ENCODE data around the gene PTH1R.

PTH1R gene

DNA sequence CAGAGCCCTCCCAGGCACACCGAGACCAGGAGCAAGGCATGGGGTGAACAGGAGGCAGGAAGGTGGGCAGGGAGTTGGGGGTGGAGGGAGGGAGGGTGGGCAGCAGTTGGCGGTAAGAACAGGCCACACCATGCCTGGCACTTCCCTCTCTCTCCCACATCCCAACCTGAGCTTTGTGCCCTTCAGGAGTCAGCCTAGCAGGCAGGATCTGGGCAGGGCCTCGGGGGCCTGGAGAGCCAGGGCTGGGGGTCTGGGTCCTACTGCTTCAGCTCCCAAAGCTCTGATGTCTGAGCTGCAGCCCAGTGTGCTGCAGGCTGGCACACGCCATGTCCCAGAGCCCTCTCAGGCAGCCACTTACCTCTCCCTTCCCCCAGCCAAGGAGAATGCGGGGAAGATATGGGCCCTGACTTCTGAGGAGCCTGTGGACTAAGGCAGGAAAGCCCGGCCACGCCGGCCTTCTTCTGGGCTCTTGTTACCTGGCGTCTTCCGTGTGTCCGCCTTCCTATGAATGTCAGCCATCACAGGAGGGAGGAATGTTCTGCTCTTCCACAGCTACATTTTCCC lies 11.4 kb upstream of the PTH1R start:
- Mint-ChIP-seq H3K27ac (no peak overlapping the region), H3K9me3 (ENCODE audit: low read depth) (no peaks in the 10 kb centered on the region), H3K27me3 (peaks cover 2% of the 10 kb centered on the region), H3K4me3 (no peak overlapping the region), H3K4me1 (ENCODE audit: low read depth) (no peaks in the 10 kb centered on the region), H3K36me3 (no peaks in the 10 kb centered on the region)

DNA sequence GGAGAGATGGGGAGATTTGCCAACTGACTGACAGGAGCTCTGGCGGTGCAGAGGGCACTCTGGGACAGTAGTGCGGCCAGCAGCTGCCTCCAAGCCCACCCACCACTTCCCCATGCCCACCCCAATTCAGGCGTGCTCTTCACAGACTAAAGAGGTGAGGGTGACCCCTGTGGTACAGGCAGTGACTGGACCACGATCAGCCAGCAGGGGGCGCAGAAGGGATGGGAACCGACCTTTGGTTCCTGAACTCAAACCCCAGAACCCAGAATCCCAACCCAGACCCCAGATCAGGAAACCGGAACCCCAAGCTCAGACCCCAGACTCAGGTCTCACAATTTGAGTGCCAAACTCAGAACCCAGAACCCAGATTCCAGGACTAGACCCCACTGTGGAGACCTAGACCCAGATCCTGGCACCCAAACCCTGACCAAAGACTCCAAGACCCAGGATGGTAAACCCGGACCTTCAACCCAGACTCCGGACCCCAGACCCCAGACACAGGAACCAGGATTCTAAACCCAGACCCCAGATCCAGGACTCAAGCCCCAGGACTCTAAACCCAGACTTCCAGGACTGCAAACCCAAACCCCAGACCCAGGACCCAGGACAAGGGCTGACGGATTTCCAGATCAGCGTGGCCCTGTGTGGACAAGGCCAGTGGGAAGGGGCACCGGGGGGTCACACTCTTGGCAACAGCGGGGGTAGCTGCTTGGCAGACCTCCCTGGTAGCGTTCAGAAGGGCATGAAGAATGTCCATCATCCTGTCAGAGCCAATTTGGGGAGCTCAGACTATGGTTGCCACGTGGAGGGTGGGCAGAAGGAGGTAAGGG lies 10.6 kb upstream of the PTH1R start:
- Mint-ChIP-seq H3K27ac (no peak overlapping the region), H3K4me1 (ENCODE audit: low read depth) (no peaks in the 10 kb centered on the region), H3K9me3 (ENCODE audit: low read depth) (no peaks in the 10 kb centered on the region), H3K27me3 (peaks cover 2% of the 10 kb centered on the region), H3K4me3 (no peak overlapping the region), H3K36me3 (no peaks in the 10 kb centered on the region)

DNA sequence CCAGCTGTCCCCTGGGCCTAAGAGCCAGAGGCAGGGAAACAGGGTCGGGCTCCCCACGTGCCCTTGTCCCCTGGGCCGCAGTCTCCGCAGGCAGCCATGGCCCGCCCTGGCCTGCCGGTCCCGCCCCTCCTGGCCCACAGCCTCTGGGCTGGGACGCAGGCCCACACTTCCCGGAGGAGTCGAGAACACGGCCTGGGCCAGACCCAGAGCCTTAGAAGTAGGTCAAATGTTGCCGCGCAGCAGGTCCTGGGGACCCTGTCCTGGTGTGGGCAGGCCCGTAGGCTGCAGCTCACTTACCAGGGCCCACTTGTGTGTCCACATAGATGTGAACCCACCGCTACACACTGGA lies 10.0 kb upstream of the PTH1R start:
- H3K27me3 Mint-ChIP-seq, result peaks cover 2% of the 10 kb centered on the region
- H3K4me1 Mint-ChIP-seq (ENCODE audit: low read depth), result no peaks in the 10 kb centered on the region
- no peaks in the 10 kb centered on the region for H3K36me3 Mint-ChIP-seq
- H3K9me3 Mint-ChIP-seq (ENCODE audit: low read depth), result no peaks in the 10 kb centered on the region
- no peak overlapping the region for H3K4me3 Mint-ChIP-seq
- H3K27ac Mint-ChIP-seq, result no peak overlapping the region

DNA sequence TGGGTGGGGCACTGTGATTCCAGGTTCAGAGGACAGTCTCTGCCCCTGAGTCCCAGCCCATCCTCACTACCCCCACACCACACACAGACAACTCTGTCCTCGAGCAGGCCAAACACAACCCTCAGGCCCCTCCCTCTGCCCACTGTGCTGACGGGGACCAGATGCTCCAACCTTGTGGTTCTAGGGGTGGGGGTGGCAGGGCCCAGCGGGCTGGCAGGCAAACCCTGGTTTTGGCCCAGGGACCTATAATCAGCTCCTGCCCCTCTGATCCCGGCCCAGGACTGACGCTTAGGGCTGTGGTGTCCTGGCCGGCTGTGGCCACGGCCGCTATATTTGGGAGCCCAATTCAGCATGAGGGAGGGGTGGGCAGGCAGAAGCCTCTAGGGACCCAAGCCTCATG lies 9.2 kb upstream of the PTH1R start:
- Mint-ChIP-seq H3K27ac (no peak overlapping the region), H3K27me3 (peaks cover 2% of the 10 kb centered on the region), H3K4me1 (ENCODE audit: low read depth) (peaks cover 3% of the 10 kb centered on the region), H3K9me3 (ENCODE audit: low read depth) (no peaks in the 10 kb centered on the region), H3K36me3 (no peaks in the 10 kb centered on the region), H3K4me3 (no peak overlapping the region)

DNA sequence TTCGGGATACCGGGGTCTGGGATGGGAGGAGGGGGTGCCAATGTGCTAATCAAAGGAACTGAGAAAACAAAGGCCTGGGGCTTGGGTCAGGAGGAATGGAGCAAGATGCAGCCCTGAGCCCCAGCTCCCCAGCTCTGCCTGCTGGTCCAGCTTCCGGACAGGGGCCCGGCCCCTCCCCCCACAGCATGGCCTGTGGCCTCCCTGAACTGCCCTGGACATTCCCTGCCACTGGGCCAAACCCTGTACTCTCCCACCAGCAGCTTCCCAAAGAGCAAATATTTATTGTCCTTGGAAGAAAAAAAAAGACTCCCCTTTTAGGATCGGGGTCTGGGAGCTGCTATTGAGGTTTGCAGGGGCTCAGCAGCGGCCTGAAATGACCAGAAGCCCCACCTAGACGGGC lies 8.6 kb upstream of the PTH1R start:
- Mint-ChIP-seq H3K4me3 (no peak overlapping the region), H3K27me3 (peaks cover 2% of the 10 kb centered on the region), H3K36me3 (no peaks in the 10 kb centered on the region), H3K27ac (no peak overlapping the region), H3K4me1 (ENCODE audit: low read depth) (peaks cover 7% of the 10 kb centered on the region), H3K9me3 (ENCODE audit: low read depth) (no peaks in the 10 kb centered on the region)

DNA sequence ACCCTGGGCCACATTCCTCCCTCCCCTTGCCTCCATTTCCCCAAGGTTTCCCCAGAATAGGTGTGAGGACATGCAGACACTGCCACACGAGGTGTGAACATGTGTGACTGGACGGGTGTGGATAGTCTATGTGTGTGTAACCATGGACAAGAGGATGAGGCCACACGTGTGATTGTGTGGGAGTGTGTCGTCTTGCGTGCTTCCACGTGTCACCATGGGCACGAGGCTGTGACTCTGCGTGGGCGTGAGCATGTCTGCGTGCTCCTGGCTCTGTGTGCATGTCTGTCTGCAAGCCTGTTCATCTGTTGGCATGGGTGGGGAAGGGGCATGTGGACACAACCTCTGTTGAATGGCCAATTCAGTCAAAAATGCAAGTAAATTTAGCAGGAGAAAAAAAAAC lies 8.1 kb upstream of the PTH1R start:
- Mint-ChIP-seq H3K27ac (no peak overlapping the region), H3K4me3 (no peak overlapping the region), H3K36me3 (no peaks in the 10 kb centered on the region), H3K9me3 (ENCODE audit: low read depth) (no peaks in the 10 kb centered on the region), H3K27me3 (peaks cover 2% of the 10 kb centered on the region), H3K4me1 (ENCODE audit: low read depth) (peaks cover 10% of the 10 kb centered on the region)

DNA sequence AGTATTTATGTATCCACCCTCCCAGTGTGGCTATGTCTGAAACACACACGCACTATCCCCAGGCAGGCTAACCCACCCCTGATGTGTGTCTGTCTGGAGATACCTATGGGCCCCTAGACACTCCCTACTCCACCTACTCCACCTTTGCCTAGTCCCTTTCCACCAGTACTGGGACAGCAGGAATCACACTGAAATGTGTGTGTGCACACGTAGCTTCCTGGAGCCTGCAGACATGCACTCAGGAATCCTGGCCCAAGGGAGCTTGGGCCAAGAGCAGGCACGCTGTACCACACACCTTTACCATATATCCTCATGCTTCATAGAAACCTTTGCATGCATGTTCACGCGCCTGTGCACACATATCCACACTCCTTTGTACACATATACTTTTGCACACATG lies 6.9 kb upstream of the PTH1R start:
- H3K4me3 Mint-ChIP-seq, result no peak overlapping the region
- peaks cover 2% of the 10 kb centered on the region for H3K27me3 Mint-ChIP-seq
- no peak overlapping the region for H3K27ac Mint-ChIP-seq
- peaks cover 11% of the 10 kb centered on the region for H3K4me1 Mint-ChIP-seq (ENCODE audit: low read depth)
- H3K36me3 Mint-ChIP-seq, result no peaks in the 10 kb centered on the region
- H3K9me3 Mint-ChIP-seq (ENCODE audit: low read depth), result no peaks in the 10 kb centered on the region

DNA sequence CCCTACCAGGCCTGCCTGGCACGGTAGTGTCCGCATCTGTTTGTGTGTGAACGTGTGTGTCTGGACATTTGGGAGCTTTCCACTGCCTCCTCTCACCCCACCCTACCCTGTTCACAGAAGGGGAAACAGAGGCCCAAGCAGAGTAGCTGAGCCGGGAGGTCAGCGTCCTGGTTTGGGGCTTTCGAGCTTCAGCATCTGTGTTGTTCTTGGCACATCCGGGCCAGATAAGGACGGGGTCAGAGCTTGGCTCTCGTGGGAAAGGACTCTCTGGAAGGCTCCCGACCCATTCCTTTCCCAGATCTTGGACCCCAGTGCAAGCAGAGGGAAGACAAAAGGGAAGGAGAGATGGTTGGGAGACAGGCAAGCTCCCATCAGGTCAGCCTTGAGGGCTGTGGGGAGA lies 6.3 kb upstream of the PTH1R start:
- Mint-ChIP-seq H3K27me3 (peaks cover 2% of the 10 kb centered on the region), H3K36me3 (no peaks in the 10 kb centered on the region), H3K9me3 (ENCODE audit: low read depth) (no peaks in the 10 kb centered on the region), H3K27ac (no peak overlapping the region), H3K4me1 (ENCODE audit: low read depth) (peaks cover 11% of the 10 kb centered on the region), H3K4me3 (no peak overlapping the region)

DNA sequence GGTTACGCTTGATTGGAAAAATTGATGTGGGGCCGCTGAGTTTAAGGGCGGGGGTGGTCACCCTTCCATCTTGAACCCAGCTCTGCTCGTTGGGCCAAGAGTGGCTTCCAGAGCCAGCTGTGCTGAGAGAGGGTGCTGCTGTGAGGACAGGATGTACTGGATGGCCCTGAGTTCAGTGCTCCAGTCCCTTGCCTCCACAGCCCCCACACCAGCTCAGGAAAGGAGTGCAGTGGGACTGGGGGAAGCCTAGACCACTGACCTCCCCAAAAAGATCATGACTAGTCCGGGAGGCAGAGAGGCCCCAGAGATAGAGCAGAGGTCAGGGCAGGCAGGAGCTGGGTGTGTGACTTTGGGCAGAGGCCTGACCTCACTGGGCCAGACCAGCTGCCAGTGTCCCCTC lies 4.0 kb upstream of the PTH1R start:
- H3K36me3 Mint-ChIP-seq, result no peaks in the 10 kb centered on the region

DNA sequence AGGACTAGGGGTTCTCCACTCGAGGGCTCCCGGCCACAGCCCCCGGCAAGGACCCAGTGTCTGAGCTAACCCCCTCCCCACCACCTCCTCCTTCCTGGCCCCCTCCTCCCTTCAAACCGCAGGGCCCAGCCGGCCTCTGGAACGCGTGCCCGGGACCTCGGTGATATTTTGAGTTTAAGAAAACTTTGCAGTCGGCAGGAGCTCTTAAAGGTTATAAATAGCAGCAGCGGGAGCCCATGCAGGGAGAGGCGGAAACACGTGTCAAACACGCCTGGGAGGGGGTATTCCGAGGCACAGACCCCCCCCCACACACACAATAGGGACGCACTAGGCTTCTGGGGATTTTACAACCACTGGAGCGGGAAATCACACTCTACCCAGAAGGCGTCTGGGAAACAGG lies 3.1 kb upstream of the PTH1R start:
- H3K27ac Mint-ChIP-seq, result no peak overlapping the region
- peaks cover 5% of the 10 kb centered on the region for H3K27me3 Mint-ChIP-seq
- H3K4me3 Mint-ChIP-seq, result no peak overlapping the region
- H3K4me1 Mint-ChIP-seq (ENCODE audit: low read depth), result peaks cover 11% of the 10 kb centered on the region
- no peaks in the 10 kb centered on the region for H3K36me3 Mint-ChIP-seq
- H3K9me3 Mint-ChIP-seq (ENCODE audit: low read depth), result no peaks in the 10 kb centered on the region

More for the DNA sequence above, 4.0 kb upstream of the PTH1R start:
- no peak overlapping the region for H3K27ac Mint-ChIP-seq
- H3K4me3 Mint-ChIP-seq, result no peak overlapping the region
- peaks cover 2% of the 10 kb centered on the region for H3K27me3 Mint-ChIP-seq
- H3K4me1 Mint-ChIP-seq (ENCODE audit: low read depth), result peaks cover 11% of the 10 kb centered on the region
- no peaks in the 10 kb centered on the region for H3K9me3 Mint-ChIP-seq (ENCODE audit: low read depth)

DNA sequence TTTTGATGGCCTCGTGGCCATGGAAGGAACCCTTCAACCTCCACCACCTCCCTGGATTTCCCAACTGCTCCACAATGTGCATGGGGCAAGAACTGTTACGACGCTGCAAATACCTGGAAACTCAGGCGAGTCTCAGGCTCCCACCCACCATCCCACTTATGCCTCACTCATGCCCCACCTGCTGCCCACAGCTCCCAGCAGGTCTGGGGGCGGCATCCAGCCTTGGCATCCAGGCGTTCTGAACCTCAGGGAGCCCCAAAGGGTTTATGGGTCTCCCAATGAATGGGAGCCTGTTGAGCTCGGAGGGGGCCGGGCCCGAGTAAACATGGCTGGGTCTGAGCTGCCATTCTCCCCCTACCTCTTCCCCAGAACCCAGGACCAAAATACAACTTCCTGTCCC lies 2.0 kb upstream of the PTH1R start:
- peaks cover 15% of the 10 kb centered on the region for H3K4me1 Mint-ChIP-seq (ENCODE audit: low read depth)
- H3K9me3 Mint-ChIP-seq (ENCODE audit: low read depth), result no peaks in the 10 kb centered on the region
- H3K27me3 Mint-ChIP-seq, result peaks cover 15% of the 10 kb centered on the region
- H3K36me3 Mint-ChIP-seq, result peaks cover 3% of the 10 kb centered on the region
- no peak overlapping the region for H3K4me3 Mint-ChIP-seq
- H3K27ac Mint-ChIP-seq, result no peak overlapping the region

DNA sequence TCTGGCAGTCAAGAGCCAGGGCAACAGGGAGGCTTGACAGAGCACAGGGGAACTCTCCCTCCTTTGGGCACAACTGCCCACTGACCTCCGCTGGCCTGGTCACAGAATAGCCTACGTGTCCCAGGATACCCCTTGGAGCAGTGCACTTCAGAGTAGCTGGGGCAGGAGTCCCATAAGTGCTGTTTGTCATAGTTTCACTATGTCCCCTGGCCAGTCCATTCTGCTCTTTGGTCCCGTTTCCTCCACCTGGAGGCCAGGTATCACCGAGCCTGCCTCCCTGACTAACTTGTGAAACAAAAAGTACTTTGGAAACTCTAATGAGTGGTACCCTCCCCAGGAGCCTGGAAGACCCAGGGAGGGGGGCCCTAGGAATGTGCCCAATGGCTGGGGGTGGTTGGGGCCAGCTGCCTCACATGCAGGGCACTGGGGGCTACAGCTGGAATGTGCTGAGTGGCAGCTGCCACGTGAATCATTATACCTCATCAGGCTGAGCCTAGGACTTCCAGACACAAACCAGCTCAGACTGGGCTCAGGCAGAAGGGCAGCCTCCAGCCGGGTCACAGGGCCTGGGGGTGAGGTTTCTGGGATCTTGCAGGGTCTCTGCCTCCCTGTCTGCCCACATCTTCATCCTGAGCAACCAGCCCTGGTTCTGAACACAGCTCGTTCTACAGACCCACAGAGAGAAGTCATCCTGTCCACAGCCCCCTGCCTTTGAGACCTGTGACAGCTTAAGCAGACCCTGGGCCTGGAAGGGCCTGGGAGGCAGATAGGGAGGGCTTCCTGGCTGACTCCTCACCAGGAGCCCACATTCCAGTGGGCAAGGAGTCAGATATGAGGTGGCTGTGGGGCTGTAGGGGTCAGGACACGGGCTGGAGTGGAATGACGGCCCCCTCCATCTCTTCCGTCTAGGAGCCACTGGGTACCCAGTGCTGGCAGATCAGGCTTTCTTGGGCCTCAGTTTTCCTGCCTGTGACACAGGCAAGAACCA lies 914 bp upstream of the PTH1R start:
- H3K27ac Mint-ChIP-seq, result no peak overlapping the region
- H3K4me1 Mint-ChIP-seq (ENCODE audit: low read depth), result peaks cover 15% of the 10 kb centered on the region
- peaks cover 3% of the 10 kb centered on the region for H3K36me3 Mint-ChIP-seq
- peaks cover 17% of the 10 kb centered on the region for H3K27me3 Mint-ChIP-seq
- no peaks in the 10 kb centered on the region for H3K9me3 Mint-ChIP-seq (ENCODE audit: low read depth)
- H3K4me3 Mint-ChIP-seq, result no peak overlapping the region

DNA sequence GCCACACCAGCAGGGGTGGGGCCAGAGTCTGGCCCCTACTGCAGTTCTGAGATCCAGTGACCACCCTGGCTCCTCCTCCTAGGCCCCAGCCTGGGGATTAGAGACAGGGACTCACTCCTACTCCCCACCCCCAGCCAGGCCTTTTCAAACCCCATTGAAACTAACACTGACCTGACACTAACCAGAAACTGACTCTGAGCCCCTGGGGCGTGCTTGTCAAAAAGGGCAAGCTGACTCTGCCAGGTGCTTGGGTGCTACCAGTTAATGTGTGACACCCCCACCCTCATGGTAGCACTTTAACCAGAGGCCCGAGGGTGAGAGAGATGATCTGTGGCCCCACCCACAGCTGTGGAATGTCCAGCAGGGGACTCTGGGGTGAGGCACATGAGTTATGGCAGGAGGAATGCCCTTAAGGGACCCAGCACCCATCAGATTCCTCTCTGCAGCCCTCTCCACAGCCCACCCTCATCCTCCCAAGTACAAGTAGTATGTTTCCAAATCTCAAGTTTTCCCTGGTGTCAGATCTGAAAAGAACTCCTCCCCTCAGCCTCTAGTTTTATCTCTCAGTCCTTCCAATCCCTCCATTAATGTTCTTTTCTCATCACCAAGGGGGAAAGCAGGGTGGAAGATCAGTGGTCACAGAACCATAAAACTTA lies 1.4 kb downstream of the PTH1R start:
- Mint-ChIP-seq H3K27ac (no peak overlapping the region), H3K4me3 (no peak overlapping the region), H3K27me3 (peaks cover 18% of the 10 kb centered on the region), H3K9me3 (ENCODE audit: low read depth) (no peaks in the 10 kb centered on the region), H3K36me3 (peaks cover 3% of the 10 kb centered on the region), H3K4me1 (ENCODE audit: low read depth) (peaks cover 13% of the 10 kb centered on the region)

DNA sequence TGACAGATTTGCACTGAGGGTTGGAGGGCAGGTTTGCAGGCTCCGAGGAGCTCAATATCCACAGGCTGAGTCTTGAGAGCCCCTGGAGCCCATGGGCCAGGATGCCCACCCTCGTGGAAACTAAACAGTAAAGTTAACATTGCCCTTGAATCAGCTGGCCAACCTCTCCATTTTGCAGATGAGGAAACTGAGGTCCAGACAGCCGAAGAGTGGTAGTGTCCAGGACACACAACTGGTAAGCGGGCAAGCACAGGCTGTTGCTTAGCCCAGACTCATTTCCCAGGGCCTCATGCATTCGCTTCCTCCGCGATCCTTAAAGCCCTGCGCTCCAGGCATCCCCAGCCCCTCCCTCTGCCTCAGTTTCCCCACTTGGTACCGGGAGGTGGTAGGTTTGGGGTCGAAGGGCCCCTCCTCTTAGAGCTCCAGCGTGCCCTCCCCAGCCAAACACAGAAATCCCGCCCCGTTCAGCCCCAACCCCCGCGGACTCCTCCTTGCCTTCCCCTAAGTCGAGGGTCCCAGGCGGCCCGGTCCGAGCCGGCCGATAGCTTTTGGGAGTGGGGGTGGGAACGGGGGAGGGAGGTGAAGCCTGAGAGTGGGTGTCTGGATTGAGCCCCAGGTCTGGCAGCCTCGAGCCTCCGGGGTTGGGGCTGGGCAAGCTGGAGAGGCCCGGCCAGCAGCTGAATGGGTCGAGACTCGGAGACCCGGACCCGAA lies 3.5 kb downstream of the PTH1R start:
- H3K27me3 Mint-ChIP-seq, result peaks cover 25% of the 10 kb centered on the region
- peaks cover 3% of the 10 kb centered on the region for H3K36me3 Mint-ChIP-seq
- peak overlapping the region; percentile 69 for H3K4me3 Mint-ChIP-seq
- H3K27ac Mint-ChIP-seq, result no peak overlapping the region
- no peaks in the 10 kb centered on the region for H3K9me3 Mint-ChIP-seq (ENCODE audit: low read depth)
- H3K4me1 Mint-ChIP-seq (ENCODE audit: low read depth), result peaks cover 9% of the 10 kb centered on the region

Measured in activated naive CD8-positive, alpha-beta T cell (primary cell).